Activated T-helper 2 cell treated with anti-CD3 and anti-CD28 coated beads, Interferon-gamma antibody, Interleukin-2, Interleukin-4, amounts not matched to agents 10 μg/mL and 5 μg/mL and 100 μg/mL, durations not matched to agents 14 hours and 24 hours and 36 hours (primary cell): ENCODE measurements around the gene ADAMTS17. TPM values are rescaled to one million over a fixed set of nuclear protein-coding genes. Genes with fewer than 3 reads are reported as not detected.
A peak's percentile ranks its signal among the peaks of the same experiment; 100 is the strongest.

Experiments
- DNase-seq: peaks from one replicate; pipeline ENCODE4 v3.0.0; 2021; ENCODE audit warnings: low spot score
- H3K27ac Mint-ChIP-seq: one replicate; pipeline ENCODE4 v1.8.0; 2021; ENCODE audit warnings: mixed read lengths
- H3K27me3 Mint-ChIP-seq: one replicate; pipeline ENCODE4 v1.8.0; 2021; ENCODE audit warnings: low read depth, mixed read lengths
- H3K36me3 Mint-ChIP-seq: one replicate; pipeline ENCODE4 v1.8.0; 2021; ENCODE audit warnings: low read depth, mixed read lengths
- H3K4me1 Mint-ChIP-seq: one replicate; pipeline ENCODE4 v1.8.0; 2021; ENCODE audit warnings: low read depth, mixed read lengths
- H3K4me3 Mint-ChIP-seq: one replicate; pipeline ENCODE4 v1.8.0; 2021; ENCODE audit warnings: low read depth, mild to moderate bottlenecking, moderate library complexity, mixed read lengths
- H3K9me3 Mint-ChIP-seq: one replicate; pipeline ENCODE4 v1.8.0; 2021; ENCODE audit warnings: mixed read lengths
- intact Hi-C: fragments of 100-400 bp; cut with micrococcal nuclease; formaldehyde crosslinking; loops from one replicate; pipeline ENCODE4 v1.15.1; 2023
- total RNA-seq: library from RNA; stranded (reverse); gene quantifications from 2 replicates; pipeline ENCODE4 v1.2.3, GENCODE V29; 2022

ADAMTS17 gene
- total RNA-seq, 1 donor from 2014 or later: 1.1 TPM

GRCh38 chr15:100131321-100132224, 210.2 kb downstream of the ADAMTS17 start:
- no peak overlapping the region for H3K27ac Mint-ChIP-seq
- H3K9me3 Mint-ChIP-seq: no peaks in the 10 kb centered on the region
- H3K36me3 Mint-ChIP-seq: no peaks in the 10 kb centered on the region
- H3K27me3 Mint-ChIP-seq: peaks cover 6% of the 10 kb centered on the region
- H3K4me3 Mint-ChIP-seq: peak overlapping the region; percentile 37
- no peak for DNase-seq
- H3K4me1 Mint-ChIP-seq: no peaks in the 10 kb centered on the region
- intact Hi-C loops: loop anchor here (5.0 kb wide), 1 partner anchor 204 kb away; no protein-coding TSS in a partner anchor

DNA sequence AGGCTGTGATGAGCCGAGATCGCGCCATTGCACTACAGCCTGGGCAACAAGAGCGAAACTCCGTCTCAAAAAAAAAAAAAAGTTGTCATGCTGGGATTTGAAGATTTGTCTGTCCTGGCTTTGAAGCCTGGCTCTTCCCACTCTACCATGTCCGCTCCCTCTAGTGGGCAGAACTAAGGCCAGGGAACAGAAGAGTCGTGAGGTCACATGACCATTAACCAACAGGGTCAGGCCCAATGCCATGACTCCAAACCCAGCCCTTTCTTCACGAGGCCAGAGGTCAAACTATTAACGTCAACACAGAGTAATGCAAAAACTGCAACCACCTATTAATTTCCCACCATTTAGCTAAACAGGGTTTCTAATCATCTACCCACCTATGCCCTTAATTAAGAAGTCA, 212.1 kb downstream of the ADAMTS17 start:
- intact Hi-C loops: loop anchor here (5.0 kb wide), 1 partner anchor 202 kb away; no protein-coding TSS in a partner anchor
- no peaks in the 10 kb centered on the region for H3K36me3 Mint-ChIP-seq
- H3K27me3 Mint-ChIP-seq: peaks cover 3% of the 10 kb centered on the region
- DNase-seq: no peak
- H3K9me3 Mint-ChIP-seq: no peaks in the 10 kb centered on the region
- H3K27ac Mint-ChIP-seq: no peak overlapping the region
- H3K4me3 Mint-ChIP-seq: no peak overlapping the region
- H3K4me1 Mint-ChIP-seq: no peaks in the 10 kb centered on the region

GRCh38 chr15:100125401-100126191, 216.2 kb downstream of the ADAMTS17 start:
- Mint-ChIP-seq H3K4me3 (no peak overlapping the region), H3K9me3 (peaks cover 17% of the 10 kb centered on the region), H3K27ac (no peak overlapping the region), H3K36me3 (peaks cover 4% of the 10 kb centered on the region), H3K4me1 (no peaks in the 10 kb centered on the region), H3K27me3 (no peaks in the 10 kb centered on the region)
- DNase-seq: no peak
- intact Hi-C loops: no loop called here

- intact Hi-C loops: no loop called here
- DNase-seq: no peak
- Mint-ChIP-seq H3K9me3 (peaks cover 20% of the 10 kb centered on the region), H3K27me3 (no peaks in the 10 kb centered on the region), H3K4me3 (no peak overlapping the region), H3K36me3 (peaks cover 4% of the 10 kb centered on the region), H3K27ac (no peak overlapping the region), H3K4me1 (peaks cover under 1% of the 10 kb centered on the region)
Measured at GRCh38 chr15:100124936-100125335, 216.8 kb downstream of the ADAMTS17 start.

DNA sequence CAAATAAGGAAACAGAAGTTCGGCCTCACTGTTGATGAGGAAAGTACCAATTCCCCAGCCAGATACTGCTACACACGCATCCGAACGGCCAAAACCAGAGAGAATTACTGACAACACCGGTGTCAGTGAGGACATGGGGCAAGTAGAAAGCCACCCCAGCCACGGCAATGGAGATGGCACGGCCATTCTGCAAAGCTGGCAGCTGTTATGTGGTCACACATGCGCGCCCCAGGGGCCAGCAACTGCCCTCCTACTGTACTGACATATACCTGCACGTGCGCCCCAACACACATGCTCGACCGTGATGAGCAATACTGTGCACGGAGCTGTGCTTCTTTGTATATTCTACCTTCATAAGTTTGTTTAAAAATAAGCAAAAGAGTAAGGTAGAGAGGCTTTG, 217.4 kb downstream of the ADAMTS17 start:
- H3K9me3 Mint-ChIP-seq: peaks cover 20% of the 10 kb centered on the region
- intact Hi-C loops: no loop called here
- peaks cover 4% of the 10 kb centered on the region for H3K4me1 Mint-ChIP-seq
- H3K27ac Mint-ChIP-seq: no peak overlapping the region
- DNase-seq: no peak
- peaks cover 4% of the 10 kb centered on the region for H3K36me3 Mint-ChIP-seq
- H3K27me3 Mint-ChIP-seq: no peaks in the 10 kb centered on the region
- H3K4me3 Mint-ChIP-seq: no peak overlapping the region

DNA sequence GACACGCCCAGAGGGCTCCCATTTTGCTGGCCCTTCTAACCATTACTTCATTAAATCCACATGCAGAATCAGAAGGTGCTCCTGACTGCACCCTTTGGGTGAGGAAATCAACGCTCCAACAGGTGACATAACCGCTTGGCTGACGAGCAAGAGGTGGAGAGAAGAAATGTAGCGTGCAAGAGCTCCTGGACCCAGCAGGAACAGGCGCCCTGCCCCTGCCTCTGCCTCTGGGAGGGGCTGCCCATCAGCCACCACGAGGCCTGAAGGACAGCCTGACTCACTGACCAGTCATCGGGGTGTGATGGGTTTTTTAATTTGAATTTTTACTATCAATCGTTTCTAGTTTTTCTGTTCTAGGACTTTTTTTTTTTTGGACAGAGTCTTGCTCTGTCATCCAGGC, 218.2 kb downstream of the ADAMTS17 start:
- H3K4me3 Mint-ChIP-seq: no peak overlapping the region
- no peak for DNase-seq
- peaks cover 4% of the 10 kb centered on the region for H3K4me1 Mint-ChIP-seq
- no peaks in the 10 kb centered on the region for H3K27me3 Mint-ChIP-seq
- H3K36me3 Mint-ChIP-seq: peaks cover 4% of the 10 kb centered on the region
- no peak overlapping the region for H3K27ac Mint-ChIP-seq
- H3K9me3 Mint-ChIP-seq: peaks cover 20% of the 10 kb centered on the region
- intact Hi-C loops: no loop called here

DNA sequence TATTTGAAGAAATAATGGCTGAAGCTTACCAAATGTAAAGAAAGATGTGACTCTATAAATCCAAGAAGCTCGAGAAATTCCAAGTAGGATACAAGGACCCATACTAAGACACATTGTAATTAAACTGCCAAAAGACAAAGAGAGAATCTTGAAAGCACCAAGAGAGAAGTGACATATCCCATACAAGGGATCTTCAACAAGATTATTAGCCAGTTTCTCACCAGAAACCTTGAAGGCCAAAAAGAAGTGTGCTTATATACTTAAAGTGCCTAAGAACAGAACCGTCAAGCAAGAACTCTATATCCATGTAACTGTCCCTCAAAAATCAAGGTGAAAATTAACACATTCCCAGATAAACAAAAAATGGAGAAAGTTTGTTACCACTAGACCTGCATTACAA, 220.5 kb downstream of the ADAMTS17 start:
- peaks cover 4% of the 10 kb centered on the region for H3K4me1 Mint-ChIP-seq
- no peaks in the 10 kb centered on the region for H3K27me3 Mint-ChIP-seq
- DNase-seq: no peak
- no peak overlapping the region for H3K27ac Mint-ChIP-seq
- peaks cover 20% of the 10 kb centered on the region for H3K9me3 Mint-ChIP-seq
- H3K4me3 Mint-ChIP-seq: no peak overlapping the region
- peaks cover 4% of the 10 kb centered on the region for H3K36me3 Mint-ChIP-seq
- intact Hi-C loops: no loop called here

DNA sequence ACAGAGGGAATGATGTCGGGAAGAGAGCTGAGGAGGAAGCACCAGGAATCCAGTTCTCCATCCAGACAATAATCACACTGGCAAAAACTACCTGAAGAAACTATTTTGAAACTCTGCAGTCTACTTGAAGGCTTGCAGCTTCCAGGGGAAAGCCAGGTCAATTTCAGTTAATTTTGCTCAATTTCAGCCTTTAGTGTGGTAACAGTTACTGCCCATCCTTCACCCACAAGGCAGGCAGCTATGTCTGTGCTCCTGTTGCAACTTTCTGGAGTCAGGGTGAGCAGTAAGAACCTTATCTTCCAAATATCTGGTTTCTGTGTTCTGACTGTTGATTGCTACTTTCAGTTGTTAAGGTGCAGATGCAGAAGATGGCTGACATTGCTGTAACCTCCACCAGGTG, 221.7 kb downstream of the ADAMTS17 start:
- Mint-ChIP-seq H3K4me1 (peaks cover 4% of the 10 kb centered on the region), H3K9me3 (peaks cover 20% of the 10 kb centered on the region), H3K27me3 (no peaks in the 10 kb centered on the region), H3K27ac (no peak overlapping the region), H3K36me3 (peaks cover 4% of the 10 kb centered on the region), H3K4me3 (no peak overlapping the region)
- DNase-seq: no peak
- intact Hi-C loops: no loop called here

- Mint-ChIP-seq H3K4me3 (no peak overlapping the region), H3K4me1 (peaks cover 9% of the 10 kb centered on the region), H3K36me3 (peaks cover 4% of the 10 kb centered on the region), H3K9me3 (peaks cover 20% of the 10 kb centered on the region), H3K27ac (no peak overlapping the region), H3K27me3 (no peaks in the 10 kb centered on the region)
- intact Hi-C loops: loop anchor here (10.0 kb wide), 1 partner anchor 226 kb away; the partner anchor contains the start of gene ADAMTS17
- DNase-seq: no peak
Measured at GRCh38 chr15:100118546-100118945, 223.2 kb downstream of the ADAMTS17 start.

DNA sequence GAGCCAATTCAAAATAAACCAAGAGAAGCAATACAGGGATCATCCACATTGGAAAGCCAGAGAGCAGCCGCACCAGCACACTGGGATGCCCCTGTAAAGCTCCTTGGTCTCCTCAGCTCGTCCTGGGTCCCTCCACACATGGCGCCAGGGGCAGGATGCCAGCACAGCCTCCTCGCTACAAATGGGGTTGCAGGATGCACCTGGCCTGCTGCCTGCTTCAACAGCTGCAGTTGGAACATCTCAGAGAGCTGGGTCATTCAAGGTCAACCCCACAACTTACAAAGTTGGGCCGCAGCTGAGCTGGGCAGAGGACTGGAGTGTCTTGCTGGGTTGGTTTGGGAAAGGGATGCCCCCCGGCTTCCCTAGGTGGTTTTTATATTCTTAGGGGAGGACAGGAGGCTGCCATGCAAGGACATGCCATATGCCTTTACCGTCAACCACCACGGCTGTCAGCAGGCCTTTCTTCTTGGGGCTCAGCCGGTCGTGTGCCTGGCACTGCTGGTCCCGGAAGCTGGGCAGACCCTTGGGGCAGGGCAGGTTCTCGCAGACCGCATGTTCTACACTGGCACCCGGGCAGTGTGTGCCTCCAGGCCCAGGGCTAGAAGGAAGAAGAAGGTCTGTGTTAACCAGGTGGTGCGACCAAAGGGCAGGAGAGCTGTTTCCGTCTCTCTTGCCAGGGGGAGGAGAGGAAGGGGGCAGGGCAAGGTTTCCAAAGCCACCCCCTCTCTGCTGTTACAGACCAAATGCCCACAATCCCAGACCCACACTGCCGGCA, 225.2 kb downstream of the ADAMTS17 start:
- no peak for DNase-seq
- Mint-ChIP-seq H3K9me3 (peaks cover 12% of the 10 kb centered on the region), H3K4me3 (no peak overlapping the region), H3K27me3 (no peaks in the 10 kb centered on the region), H3K36me3 (peaks cover 4% of the 10 kb centered on the region), H3K4me1 (peaks cover 17% of the 10 kb centered on the region), H3K27ac (no peak overlapping the region)
- intact Hi-C loops: loop anchor here (10.0 kb wide), 1 partner anchor 228 kb away; the partner anchor contains the start of gene ADAMTS17

DNA sequence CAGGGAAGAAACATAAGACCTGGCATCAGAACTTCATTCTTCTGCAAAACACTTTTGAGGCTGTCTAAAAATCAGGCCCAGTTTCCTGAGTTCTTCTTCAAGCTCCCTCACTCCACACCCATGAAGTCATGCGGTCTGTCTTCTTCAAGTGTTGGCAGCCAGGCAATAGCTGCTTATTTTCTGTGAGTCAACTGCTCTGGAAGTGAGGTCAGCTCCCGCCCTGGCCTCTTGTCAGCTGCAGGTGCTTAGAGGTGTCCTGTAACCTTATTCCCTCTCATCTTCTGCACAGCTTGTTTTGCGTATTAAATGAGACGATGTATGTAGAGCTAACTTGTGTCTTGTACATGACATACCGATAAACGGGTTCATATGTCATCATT, 226.1 kb downstream of the ADAMTS17 start:
- H3K36me3 Mint-ChIP-seq: no peaks in the 10 kb centered on the region
- intact Hi-C loops: loop anchor here (10.0 kb wide), 1 partner anchor 229 kb away; the partner anchor contains the start of gene ADAMTS17
- H3K27ac Mint-ChIP-seq: no peak overlapping the region

GRCh38 chr15:100115066-100115710, 226.6 kb downstream of the ADAMTS17 start:
- Mint-ChIP-seq H3K4me3 (no peak overlapping the region), H3K4me1 (peaks cover 29% of the 10 kb centered on the region), H3K27ac (no peak overlapping the region), H3K27me3 (no peaks in the 10 kb centered on the region), H3K36me3 (no peaks in the 10 kb centered on the region), H3K9me3 (no peaks in the 10 kb centered on the region)
- intact Hi-C loops: loop anchor here (10.0 kb wide), 1 partner anchor 230 kb away; the partner anchor contains the start of gene ADAMTS17
- no peak for DNase-seq

More for the DNA sequence above, 226.1 kb downstream of the ADAMTS17 start:
- no peak for DNase-seq
- H3K9me3 Mint-ChIP-seq: peaks cover 4% of the 10 kb centered on the region
- no peak overlapping the region for H3K4me3 Mint-ChIP-seq
- no peaks in the 10 kb centered on the region for H3K27me3 Mint-ChIP-seq
- peaks cover 26% of the 10 kb centered on the region for H3K4me1 Mint-ChIP-seq
